Esophagus (tissue), 2 donors: ENCODE data around the gene CENPL. TPM values are rescaled to one million over a fixed set of nuclear protein-coding genes. Genes with fewer than 3 reads are reported as not detected.

ENCODE experiments used
- H3K27ac ChIP-seq, 2 donors: one replicate each; pipeline ENCODE4 v1.5.1; 2013; ENCODE audit warnings: low read depth in 2 of 2, mild to moderate bottlenecking in 2 of 2, inconsistent platforms in 1 of 2, low read length in 1 of 2, moderate library complexity in 1 of 2
- H3K27me3 ChIP-seq, 2 donors: one replicate each; pipeline ENCODE4 v1.6.1; 2013; ENCODE audit warnings: low read length in 2 of 2, control low read depth in 1 of 2, mild to moderate bottlenecking in 1 of 2; ENCODE audit not compliant: insufficient read depth in 2 of 2, control insufficient read depth in 1 of 2
- H3K36me3 ChIP-seq, 2 donors: one replicate each; pipeline ENCODE4 v1.6.1; 2013; ENCODE audit warnings: low read length in 1 of 2; ENCODE audit not compliant: control insufficient read depth in 2 of 2, insufficient read depth in 2 of 2
- H3K4me1 ChIP-seq, 2 donors: one replicate each; pipeline ENCODE4 v1.6.1; 2013; ENCODE audit warnings: low read length in 1 of 2; ENCODE audit not compliant: control insufficient read depth in 2 of 2, insufficient read depth in 2 of 2
- H3K4me3 ChIP-seq, 2 donors: one replicate each; pipeline ENCODE4 v1.5.1; 2013; ENCODE audit warnings: low read length in 2 of 2, mild to moderate bottlenecking in 2 of 2, low read depth in 1 of 2, moderate library complexity in 1 of 2
- H3K9me3 ChIP-seq, 2 donors: one replicate each; pipeline ENCODE4 v1.6.1; 2013; ENCODE audit warnings: mild to moderate bottlenecking in 2 of 2, low read depth in 1 of 2, low read length in 1 of 2, moderate library complexity in 1 of 2; ENCODE audit not compliant: control insufficient read depth in 2 of 2, insufficient read depth in 1 of 2
- WGBS, 2 donors: extraction: QIAGEN DNeasy Blood & Tissue Kit; methylation state at CpG; one replicate each; pipeline ENCODE4 v1.1.7; 2013; 5-methylcytosine and 5-hydroxymethylcytosine counted together
- polyA plus RNA-seq, 2 donors: library from polyadenylated mRNA; stranded (reverse); fragments of 200-250 nt; gene quantifications; one replicate each; pipeline ENCODE4 v1.2.3, GENCODE V29; 2013
- donor health status: healthy with polysubstance abuse.
- donor health status: Bipolar disorder and iron deficiency.

CENPL gene, protein sequence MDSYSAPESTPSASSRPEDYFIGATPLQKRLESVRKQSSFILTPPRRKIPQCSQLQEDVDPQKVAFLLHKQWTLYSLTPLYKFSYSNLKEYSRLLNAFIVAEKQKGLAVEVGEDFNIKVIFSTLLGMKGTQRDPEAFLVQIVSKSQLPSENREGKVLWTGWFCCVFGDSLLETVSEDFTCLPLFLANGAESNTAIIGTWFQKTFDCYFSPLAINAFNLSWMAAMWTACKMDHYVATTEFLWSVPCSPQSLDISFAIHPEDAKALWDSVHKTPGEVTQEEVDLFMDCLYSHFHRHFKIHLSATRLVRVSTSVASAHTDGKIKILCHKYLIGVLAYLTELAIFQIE
- polyA plus RNA-seq = 1 to 10 TPM; 2.1 to 3.2 TPM

DNA sequence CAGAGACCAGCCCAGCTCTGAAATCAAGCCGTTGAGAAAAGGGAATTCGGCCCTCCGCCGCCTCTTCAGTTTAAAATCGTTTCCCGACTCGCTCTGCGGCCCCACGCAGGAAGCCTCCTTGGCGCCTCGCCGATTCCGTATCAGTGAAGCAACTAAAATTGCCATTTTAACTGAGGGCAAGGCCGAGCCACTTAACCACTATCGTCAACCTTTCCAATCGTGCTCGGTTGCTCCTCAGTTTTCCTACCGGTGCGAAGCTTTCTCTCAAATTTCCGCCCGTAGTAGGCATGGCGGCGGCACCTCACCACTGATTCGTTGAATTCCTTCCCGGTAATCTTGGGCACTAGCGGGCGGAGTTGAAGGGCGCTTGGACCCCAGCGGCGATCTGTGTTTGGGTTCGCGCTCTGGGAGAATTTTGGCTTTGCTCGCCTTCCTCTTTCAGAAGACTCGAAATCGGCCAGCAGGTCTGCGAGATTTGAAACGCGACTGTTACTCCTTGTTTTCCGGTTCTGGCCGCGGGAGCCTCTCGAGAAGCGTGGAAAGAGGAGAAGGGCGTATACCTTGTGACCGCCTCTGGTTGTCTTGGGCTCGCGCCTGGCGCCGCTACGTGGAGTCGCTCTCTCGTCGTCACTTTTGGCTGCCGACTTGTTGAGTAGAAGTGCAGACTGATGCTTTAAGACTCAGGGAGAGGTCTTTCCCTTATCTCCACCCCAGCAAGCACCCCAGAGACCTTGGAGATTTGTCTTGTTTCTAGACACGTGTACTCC lies at the start of gene CENPL, which contains the start of gene DARS2:
CENPL (minus strand) TSS at position 569 of the 767 bp plus-strand sequence. CDS start 13,584 bp downstream, outside the sequence.
DARS2 (plus strand) TSS at position 359 of the 767 bp plus-strand sequence. CDS start 557 bp downstream, outside the sequence.
- H3K27ac ChIP-seq = peak within 1 kb of the TSS; percentile 89 to 98

GRCh38 chr1:173871500-173871899 lies 46.8 kb upstream of the CENPL start:
- WGBS, 2 donors = 77 to 79% methylated on average over 2 of the region's 2 CpGs
- H3K36me3 ChIP-seq = peaks cover 0 to 2% of the 10 kb centered on the region in 2 donors
- no peaks in the 10 kb centered on the region for H3K9me3 ChIP-seq
- no peaks in the 10 kb centered on the region for H3K4me1 ChIP-seq
- H3K4me3 ChIP-seq = no peak overlapping the region
- H3K27me3 ChIP-seq = no peaks in the 10 kb centered on the region
- no peak overlapping the region for H3K27ac ChIP-seq

More for the DNA sequence above, at the start of gene CENPL, which contains the start of gene DARS2:
- WGBS, 2 donors = 0% methylated on average over 55 of the region's 55 CpGs
- Histone ChIP-seq H3K36me3 (no peaks in the 10 kb centered on the region), H3K4me3 (peak within 1 kb of the TSS; percentile 71 to 97), H3K27me3 (no peaks in the 10 kb centered on the region), H3K9me3 (no peaks in the 10 kb centered on the region), H3K4me1 (no peaks in the 10 kb centered on the region)

- H3K27me3 ChIP-seq = no peaks in the 10 kb centered on the region
- H3K36me3 ChIP-seq = peaks cover 0 to 2% of the 10 kb centered on the region in 2 donors
- H3K4me1 ChIP-seq = no peaks in the 10 kb centered on the region
- WGBS, 2 donors = 84 to 86% methylated on average over 5 of the region's 5 CpGs
- no peak overlapping the region for H3K27ac ChIP-seq
- H3K9me3 ChIP-seq = no peaks in the 10 kb centered on the region
- no peak overlapping the region for H3K4me3 ChIP-seq
Measured at GRCh38 chr1:173871091-173871490, 46.4 kb upstream of the CENPL start.

DNA sequence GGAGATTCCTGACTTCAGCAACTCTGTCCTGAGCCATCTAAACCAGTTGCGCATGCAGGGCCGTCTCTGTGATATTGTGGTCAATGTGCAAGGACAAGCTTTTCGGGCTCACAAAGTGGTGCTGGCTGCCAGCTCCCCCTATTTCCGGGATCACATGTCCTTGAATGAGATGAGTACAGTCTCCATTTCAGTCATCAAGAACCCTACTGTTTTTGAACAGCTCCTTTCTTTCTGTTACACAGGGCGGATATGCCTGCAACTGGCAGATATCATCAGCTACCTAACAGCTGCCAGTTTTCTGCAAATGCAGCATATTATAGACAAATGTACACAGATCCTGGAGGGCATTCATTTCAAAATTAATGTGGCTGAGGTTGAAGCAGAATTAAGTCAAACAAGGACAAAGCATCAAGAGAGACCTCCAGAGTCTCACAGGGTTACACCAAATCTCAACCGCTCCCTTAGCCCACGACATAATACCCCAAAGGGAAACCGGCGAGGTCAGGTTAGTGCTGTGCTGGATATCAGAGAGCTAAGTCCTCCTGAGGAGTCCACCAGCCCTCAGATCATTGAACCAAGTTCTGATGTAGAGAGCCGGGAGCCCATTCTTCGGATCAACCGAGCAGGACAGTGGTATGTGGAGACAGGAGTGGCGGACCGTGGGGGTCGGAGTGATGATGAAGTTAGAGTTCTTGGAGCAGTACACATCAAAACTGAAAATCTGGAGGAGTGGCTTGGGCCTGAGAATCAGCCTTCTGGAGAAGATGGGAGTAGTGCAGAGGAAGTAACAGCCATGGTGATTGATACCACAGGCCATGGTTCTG lies 45.8 kb upstream of the CENPL start:
- Histone ChIP-seq H3K27ac (peak overlapping the region in 1 of 2 donors; percentile 9), H3K4me3 (no peak overlapping the region), H3K4me1 (no peaks in the 10 kb centered on the region)

GRCh38 chr1:173869021-173869359 lies 44.3 kb upstream of the CENPL start:
- Histone ChIP-seq H3K36me3 (peaks cover 0 to 3% of the 10 kb centered on the region in 2 donors), H3K4me1 (no peaks in the 10 kb centered on the region), H3K27ac (peak overlapping the region; percentile 96 to 98), H3K4me3 (peak overlapping the region; percentile 83 to 92), H3K9me3 (no peaks in the 10 kb centered on the region), H3K27me3 (no peaks in the 10 kb centered on the region)
- 2% methylated on average over 5 of the region's 5 CpGs for WGBS, 2 donors

More for the DNA sequence above, 45.8 kb upstream of the CENPL start:
- H3K27me3 ChIP-seq = no peaks in the 10 kb centered on the region
- 75 to 84% methylated on average over 15 of the region's 15 CpGs for WGBS, 2 donors
- H3K36me3 ChIP-seq = peaks cover 0 to under 1% of the 10 kb centered on the region in 2 donors
- no peaks in the 10 kb centered on the region for H3K9me3 ChIP-seq

DNA sequence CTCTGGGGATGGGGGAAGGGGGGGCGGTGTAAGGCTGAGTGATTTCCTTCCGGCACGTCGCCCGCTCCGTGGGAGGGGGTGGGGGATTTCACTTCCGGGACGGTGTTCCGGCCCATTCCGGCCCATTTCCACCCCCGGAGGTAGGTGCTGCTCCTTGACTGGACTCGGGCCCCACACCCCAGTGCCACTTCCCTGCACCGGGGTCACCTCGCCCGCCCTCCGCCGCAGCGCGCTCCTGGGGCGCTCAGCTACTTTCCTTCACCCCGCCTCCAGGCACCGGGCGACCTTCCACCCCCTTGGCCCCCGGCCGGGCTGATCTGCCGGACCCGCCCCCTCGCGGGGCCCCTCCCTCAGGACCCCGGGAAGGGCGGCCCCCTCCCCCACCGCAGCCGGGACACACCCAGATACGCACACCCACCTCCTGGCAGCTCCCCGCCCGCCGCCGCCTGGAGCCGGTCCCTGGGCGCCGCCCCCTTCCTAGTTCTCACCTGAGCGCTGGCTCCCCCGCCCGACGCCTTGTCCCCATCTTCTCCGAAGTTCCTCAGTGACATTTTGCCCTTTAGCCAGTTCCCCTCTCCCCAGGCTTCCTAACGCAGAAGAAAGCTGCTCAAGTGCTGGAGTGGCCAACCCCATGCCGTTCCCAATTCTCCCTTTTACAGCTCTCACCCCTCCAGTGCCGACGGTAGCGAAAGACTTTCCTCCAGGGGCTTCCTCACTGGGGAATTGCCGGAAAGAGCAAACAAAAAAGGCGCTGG lies 43.8 kb upstream of the CENPL start, which contains the start of gene ZBTB37:
ZBTB37 (plus strand) TSS at position 115 of the 755 bp plus-strand sequence. CDS start 1,846 bp downstream, outside the sequence.
- H3K27me3 ChIP-seq = no peaks in the 10 kb centered on the region
- peak within 1 kb of the TSS; percentile 83 to 92 for H3K4me3 ChIP-seq
- H3K36me3 ChIP-seq = peaks cover 0 to 3% of the 10 kb centered on the region in 2 donors
- H3K4me1 ChIP-seq = no peaks in the 10 kb centered on the region
- H3K27ac ChIP-seq = peak within 1 kb of the TSS; percentile 96 to 98
- 1% methylated on average over 37 to 53 of the region's 53 CpGs for WGBS, 2 donors
- H3K9me3 ChIP-seq = no peaks in the 10 kb centered on the region

GRCh38 chr1:173867753-173868265 lies 43.1 kb upstream of the CENPL start, which contains the start of gene GAS5:
Gene GAS5 (minus strand): TSS chr1:173867989.
- WGBS, 2 donors = 0 to 1% methylated on average over 23 to 30 of the region's 30 CpGs
- peak within 1 kb of the TSS; percentile 96 to 98 for H3K27ac ChIP-seq
- H3K4me1 ChIP-seq = no peaks in the 10 kb centered on the region
- H3K36me3 ChIP-seq = peaks cover 6% of the 10 kb centered on the region in 2 donors
- H3K4me3 ChIP-seq = peak within 1 kb of the TSS; percentile 83 to 92
- H3K27me3 ChIP-seq = no peaks in the 10 kb centered on the region
- H3K9me3 ChIP-seq = no peaks in the 10 kb centered on the region

DNA sequence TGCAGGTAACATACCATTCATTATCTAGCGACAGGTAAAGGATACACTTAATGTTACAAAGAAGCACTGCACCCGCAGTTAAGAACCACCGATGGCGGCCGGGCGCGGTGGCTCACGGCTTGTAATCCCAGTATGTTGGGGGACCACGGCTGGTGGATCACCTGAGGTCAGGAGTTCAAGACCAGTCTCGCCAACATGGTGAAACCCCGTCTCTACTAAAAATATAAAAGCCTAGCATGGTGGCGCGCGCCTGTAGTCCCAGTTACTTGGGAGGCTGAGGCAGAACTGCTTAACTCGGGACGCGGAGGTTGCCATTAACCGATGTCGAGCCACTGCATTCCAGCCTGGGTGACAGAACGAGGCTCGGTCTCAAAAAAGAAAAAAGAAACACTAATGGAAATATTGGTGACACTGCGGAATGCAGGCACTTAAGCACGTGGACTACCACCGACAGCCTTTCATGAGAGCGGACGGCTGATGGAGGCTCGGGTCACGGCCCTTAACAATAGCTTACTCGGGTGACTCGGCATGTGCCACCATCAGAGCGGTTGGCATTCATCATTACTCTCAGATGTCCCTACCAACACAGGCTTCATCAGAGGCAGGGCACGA lies 42.6 kb upstream of the CENPL start:
- 2 to 3% methylated on average over 32 of the region's 32 CpGs for WGBS, 2 donors

More for the DNA sequence above, 42.6 kb upstream of the CENPL start:
- Histone ChIP-seq H3K4me1 (no peaks in the 10 kb centered on the region), H3K36me3 (peaks cover 7 to 8% of the 10 kb centered on the region in 2 donors), H3K27me3 (no peaks in the 10 kb centered on the region), H3K9me3 (no peaks in the 10 kb centered on the region), H3K4me3 (peak overlapping the region; percentile 83 to 92), H3K27ac (peak overlapping the region; percentile 96 to 98)
